HG03432 (cell line): ENCODE data around the gene MIA.
"Not testable (repeated sequence)": the region's sequence is repeated elsewhere in the genome, so short reads cannot be mapped to it uniquely, and the experiment has no call there.

Source experiments
- ATAC-seq: cut with Tn5 transposase; IDR thresholded peaks from one replicate; pipeline ENCODE4 v1.9.1; 2021; ENCODE audit warnings: mild to moderate bottlenecking, moderate library complexity; ENCODE audit not compliant: unreplicated experiment

Gene MIA

DNA sequence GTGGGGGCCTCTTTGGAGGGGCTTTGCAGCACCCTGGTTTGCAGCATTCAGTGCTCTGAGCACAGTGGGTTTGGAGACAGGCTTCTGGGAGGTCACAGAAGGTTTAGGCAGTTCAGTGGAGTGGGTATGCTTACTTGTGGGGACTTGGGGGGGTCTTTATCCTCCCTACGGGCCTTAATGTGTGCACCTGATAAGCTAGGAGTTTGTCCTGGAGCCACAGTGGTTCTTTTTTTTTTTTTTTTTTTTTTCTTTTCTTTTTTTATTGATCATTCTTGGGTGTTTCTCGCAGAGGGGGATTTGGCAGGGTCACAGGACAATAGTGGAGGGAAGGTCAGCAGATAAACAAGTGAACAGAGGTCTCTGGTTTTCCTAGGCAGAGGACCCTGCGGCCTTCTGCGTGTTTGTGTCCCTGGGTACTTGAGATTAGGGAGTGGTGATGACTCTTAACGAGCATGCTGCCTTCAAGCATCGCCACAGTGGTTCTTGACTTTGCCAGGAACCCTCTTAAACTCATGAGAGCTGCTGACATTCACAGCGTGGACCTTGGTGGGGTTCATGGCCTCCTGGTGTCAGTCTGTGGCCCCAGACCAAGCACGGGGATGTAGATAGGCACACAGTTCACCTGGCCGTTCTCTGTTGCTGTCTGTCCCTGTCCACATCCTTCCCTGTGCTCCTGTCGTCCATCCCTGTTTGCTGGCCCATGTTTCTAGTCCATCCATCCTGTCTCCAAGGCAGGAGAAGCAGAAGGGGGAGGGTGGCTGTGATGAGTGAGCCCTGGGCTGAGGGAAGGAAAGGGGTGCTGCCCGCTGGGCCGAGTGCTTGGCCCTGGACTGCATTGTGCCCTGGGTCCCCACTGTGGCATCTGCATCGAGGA lies 26.3 kb downstream of the MIA start:
- no peak for ATAC-seq

DNA sequence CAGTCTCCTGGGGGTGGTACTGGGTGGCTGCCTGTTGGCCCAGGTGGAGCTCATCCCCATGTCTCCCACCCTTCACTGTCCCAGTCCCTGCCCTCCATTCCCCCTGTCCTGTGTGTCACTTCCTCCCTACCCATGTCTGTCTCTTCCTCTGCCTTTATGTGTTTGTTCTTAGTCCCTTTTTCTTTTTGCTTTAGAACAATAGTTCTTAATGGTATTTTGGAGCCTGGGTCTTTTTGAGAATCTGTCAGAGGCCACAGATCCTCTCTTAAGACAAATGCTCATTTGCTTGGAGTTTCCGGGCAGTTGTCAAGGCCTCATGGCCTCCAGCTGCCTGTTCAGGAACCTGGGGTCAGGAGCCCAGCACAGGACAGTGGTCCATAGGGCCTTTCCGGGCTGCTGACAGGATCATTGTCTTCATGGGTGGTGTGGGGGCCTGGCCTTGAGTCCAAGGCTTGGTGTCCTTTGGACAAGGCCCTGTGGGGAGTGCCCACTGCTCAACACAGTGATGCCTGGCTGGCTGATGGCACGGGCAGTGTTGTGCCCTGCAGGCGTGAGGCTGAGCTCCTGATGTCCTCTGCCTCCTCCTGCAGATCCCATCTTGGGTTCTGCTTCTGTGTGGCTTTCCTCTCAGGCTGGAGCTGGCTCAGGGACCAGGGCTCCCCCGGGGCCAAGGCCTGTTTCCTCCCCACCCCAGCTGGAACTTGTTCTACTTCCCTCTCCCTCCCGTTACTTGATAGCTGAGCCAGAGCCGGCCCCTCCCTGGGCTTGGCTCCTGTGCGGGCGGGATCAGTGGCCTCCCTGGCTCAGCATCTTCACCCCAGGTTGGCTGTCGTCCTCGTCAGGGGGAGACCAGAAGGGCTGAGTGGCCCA lies 27.2 kb downstream of the MIA start:
- ATAC-seq = no peak

DNA sequence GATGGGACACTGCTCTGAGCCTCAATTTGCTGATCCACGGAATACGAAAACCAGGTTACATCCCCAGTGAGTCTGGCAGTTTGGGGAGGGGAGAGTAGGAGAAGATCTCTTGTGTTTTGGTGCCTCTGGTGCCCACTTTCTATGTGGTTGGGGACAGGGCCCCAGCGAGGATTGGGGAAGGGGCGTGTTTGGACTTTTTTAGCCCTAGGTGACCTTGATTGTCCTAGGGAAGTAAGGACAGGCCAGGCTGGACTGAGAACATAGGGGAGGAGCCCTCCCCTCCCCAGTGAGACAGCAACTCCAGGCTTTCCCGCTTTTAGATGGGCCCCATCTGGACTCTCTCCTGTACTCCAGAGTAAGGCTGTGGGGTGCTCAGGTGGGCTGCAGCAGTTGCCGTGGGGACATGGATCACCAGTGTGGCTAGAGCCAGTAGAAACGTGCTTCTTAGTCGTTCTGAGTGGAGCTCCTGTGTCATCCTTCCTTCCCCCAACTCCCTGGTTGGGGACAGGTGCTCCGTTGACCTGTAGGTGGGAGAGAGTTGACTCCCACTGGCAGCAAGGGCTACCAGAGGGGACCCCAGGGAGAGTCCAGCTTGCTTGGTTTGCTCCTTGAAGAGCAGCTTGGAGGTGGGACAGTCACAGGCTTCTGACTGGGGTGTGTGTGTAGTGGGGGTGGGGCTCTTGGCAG lies 28.0 kb downstream of the MIA start:
- no peak for ATAC-seq

DNA sequence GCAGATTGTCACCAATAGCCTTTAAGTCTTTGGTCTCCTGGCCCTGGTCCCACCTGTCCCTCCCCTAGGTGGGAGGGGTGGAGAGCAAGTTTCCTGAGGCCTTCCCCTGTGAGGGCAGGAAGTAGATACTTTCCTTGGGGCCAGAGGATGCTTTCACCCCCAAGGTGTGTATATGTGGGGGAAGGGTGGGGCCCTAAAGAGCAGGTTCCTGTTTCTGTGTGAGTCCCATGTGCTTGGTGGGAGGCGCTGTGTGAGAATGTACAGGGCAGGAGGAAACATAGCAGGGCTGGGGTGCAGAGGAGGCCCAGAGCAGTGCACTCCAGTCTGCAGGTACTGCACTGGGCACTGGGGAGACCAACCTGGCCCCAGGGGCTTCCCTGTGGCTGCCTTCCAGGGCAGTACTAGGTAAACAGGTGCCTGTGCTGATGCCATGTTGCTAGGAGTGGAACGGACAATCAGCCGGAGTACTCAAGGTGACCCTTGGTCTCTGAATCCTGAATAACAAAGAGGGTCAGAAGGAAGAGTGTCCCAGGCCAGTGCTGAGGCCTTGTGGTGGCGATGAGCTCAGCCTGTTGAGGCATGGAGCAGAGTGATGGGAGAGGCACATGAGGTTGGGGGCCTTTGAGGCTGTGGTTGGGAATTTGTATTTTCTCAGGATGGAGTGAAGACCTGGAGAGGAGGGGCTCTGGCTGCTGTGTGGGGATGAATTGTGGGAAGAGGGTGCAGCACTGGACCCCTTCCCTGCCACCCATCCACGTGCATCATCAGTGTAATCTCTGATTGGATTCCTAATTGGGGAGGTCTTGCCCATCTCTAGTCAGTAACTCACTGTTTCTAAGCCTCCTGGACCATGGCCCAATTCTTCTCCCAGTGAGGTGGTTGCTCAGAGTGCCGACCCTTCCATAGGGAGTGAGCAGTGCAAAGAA lies 28.8 kb downstream of the MIA start:
- no peak for ATAC-seq

DNA sequence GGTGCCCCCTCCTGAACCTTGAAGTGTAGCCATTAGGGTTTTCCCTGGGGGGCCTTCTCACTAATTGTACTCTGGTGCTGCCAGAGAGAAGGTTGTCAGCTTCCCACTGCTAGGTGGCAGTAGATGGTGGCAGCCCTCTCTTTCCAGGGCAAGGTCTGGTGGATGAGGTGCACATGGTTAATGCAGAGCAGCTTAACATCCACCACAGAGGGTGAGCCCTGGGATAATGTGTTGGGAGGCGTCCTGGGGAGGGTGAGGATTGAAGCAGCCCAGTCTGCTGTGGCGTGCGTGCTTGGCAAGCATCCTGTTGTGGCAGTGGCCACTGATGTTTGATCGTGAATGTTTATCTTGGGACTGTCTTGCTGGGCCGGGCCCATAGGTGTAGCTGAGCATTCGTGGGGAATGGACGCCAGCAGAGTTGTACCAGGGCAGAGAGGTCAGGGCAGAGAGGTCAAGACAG lies 29.5 kb downstream of the MIA start:
- no peak for ATAC-seq

DNA sequence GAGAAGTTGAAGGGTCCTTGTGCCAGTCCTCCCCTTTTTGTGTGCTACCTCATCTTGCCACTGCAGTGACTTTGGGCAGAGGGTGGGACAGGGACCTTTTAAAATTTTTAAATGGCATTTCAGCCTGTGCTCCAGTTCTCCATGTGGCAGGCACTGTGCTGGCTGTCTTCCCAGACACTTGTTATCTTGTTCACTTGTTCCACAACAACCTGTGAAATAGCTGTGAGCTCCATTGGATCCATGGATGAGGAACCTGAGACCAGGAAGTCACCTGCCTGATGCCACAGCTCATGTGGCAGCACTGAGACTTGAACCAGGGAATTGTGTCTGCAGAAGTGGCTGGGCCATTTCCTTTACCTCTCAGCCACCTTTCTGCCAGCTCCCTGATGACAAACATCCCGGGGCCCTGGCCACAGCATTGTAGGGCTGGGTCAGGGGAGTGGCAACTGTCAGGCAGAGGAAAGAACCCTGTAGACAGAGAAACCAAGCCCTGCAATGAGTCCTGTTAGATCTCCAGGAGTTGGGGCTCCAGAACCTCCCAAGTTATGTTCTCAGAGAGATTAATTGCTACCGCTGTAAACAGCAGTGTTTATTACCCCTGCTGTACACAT lies 30.0 kb downstream of the MIA start:
- no peak for ATAC-seq

DNA sequence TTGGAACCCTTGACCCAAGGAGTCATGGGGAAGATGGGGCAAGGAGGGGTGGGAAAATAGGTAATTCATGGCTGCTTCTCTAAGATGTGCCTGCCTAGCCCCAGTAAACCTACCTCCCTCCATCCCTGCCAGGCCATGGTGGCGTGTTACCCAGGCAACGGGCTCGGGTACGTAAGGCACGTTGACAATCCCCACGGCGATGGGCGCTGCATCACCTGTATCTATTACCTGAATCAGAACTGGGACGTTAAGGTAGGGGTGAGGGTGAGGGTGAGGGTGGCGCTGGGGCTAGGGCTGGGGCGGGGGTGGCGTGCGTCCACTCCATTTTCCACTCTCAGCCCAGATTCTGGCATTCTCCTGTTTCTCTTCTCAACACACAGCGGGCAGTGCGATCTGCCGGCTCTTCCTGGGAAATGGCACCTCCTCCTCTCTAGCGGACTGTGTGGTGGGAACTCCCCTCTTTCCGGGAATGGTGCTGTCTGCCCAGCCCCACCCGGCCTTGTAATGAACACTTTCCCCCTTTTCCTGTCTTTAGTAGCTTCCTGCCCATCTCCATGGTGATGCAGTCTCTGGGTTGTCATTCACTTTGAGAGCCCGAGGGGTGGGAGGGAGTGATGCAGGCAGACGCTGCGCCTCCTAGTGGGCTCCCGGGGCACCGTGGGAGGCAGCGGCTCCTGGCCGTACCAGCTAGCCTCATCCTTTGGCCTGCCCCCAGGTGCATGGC lies 31.3 kb downstream of the MIA start:
- no peak for ATAC-seq

DNA sequence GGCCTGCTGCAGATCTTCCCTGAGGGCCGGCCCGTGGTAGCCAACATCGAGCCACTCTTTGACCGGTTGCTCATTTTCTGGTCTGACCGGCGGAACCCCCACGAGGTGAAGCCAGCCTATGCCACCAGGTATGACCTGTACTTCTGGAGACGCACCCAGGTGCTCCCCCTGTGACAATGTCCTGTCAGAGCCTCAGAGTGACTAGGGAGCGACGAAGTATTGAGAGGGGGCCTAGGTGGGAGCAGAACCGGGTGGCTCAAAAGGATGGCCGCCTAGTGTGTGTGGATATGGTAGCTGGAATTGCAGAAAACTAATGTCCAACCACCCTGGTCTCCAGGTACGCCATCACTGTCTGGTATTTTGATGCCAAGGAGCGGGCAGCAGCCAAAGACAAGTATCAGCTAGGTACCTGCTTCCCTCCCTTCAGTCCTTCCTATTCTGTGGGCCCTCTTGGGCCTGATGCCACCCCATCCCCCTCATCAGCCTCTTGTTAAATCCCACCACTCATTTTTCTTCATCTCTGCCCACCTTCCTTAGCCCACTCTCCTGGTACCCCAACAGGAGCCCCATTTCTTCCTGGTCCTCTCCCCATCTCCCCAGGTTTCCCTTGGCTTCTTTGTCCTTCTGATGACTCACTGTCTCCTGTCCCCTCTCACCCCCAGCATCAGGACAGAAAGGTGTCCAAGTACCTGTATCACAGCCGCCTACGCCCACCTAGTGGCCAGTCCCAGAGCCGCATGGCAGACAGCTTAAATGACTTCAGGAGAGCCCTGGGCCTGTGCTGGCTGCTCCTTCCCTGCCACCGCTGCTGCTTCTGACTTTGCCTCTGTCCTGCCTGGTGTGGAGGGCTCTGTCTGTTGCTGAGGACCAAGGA lies 32.1 kb downstream of the MIA start:
- ATAC-seq = no peak

DNA sequence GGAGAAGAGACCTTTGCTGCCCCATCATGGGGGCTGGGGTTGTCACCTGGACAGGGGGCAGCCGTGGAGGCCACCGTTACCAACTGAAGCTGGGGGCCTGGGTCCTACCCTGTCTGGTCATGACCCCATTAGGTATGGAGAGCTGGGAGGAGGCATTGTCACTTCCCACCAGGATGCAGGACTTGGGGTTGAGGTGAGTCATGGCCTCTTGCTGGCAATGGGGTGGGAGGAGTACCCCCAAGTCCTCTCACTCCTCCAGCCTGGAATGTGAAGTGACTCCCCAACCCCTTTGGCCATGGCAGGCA lies 32.7 kb downstream of the MIA start:
- no peak for ATAC-seq

DNA sequence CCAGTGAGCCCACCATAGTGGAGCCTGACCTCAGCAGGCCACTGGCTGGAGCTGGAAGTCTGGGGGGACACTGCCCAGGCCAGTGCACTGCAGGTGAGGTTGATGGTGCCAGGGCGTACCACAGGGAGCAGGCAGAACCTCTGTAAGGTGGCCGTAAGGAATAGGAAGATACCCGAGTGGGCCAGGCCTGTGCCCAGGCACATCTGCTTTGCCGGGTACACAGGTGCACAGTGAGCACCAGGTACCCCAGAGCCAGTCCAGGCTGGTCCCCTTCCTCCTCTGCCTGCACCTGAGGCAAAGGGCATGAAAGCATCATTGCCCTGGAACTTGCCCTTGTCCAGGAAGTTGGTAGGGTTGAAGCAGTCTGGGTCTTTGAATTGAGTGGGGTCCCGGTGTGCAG lies 33.2 kb downstream of the MIA start:
- ATAC-seq = no peak

DNA sequence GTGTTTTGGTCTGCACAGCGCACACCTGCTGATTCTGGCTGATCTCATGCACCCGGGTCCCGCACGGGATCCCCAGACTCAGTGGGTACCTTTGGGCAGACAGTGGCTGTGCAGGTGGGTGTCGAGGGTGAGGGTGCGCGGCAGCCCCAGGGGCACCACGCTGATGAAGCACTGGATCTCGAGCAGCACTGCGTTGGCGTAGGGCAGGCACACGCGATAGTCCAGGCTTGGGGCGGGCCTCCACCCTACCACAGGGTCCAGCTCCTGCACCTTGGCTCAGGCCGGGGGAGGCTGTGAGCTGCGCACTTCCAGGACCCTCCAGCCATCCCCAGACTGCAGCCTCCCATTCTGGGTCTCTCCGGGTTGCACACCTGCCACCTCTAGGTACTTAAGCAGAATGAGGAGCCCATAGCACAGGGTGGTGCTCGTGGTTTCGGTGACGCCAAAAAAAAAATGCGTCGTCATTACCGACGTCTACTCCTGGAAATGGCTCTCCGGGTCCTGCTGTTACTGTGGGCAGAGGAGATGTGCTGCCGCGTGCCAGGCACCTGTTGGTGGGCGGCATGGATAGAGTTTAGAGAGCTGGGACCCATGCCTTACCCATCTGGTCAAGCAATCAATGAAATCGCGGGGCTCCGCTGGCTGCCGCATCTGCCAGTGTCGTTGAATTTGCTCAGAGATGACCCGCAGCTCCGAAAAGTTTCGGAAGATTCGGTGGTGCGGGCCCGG lies 34.2 kb downstream of the MIA start:
- ATAC-seq = no peak

DNA sequence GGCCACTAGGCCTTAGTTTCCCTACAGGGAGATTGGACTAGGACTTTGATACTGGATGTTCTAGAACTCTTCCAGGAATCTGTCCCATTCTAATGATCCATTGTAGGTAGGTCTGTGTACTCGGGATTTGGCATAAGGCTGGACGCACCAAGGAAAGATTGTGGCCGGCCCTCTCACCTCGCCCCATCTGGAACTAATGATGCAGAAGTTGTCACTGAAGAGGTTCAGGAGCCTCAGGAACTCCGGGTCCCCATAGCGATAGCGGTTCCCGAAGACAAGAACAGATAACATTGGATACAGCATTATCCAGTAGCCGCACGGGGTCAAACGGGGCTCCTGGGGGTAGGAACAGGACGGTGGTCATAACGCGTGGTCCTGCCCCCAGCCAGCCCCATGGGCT lies 34.8 kb downstream of the MIA start:
- ATAC-seq = no peak

DNA sequence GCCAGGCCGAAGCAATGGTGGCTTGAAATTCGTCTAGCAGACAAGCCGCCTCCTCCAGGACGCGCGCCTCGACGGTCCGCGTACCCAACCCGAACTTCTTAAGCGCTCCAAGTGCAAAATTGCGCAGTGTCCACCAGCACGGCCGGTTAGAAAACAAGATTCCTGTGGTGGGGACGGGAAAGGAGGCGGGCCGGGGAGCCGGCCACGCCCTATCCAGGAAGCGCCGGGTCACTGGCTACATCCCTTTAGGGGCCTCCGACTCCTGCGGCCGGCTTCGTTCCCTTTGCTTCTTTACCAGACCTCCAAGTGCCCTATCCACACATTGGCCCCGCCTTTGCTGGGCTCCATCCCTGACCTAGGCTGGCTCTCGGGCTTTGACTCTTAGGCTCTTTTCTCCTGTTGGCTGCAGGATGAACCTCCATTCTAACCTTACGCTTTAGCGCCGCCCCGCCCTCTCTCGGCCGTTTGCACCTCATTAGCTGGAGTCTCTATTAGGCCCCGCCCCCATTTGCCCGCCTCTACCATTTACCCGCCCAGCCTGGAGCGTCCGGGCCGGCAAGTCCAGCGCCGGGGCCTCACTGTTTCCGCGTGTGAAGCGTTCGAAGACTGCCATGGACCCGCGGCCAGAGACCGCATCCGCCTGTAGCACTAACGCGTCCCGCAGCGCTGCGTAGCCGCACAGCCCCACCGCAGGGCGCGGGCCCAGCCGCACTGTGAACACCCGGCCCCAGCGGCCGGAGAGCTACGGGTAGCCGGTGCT lies 35.5 kb downstream of the MIA start:
- peak; percentile 73 for ATAC-seq

DNA sequence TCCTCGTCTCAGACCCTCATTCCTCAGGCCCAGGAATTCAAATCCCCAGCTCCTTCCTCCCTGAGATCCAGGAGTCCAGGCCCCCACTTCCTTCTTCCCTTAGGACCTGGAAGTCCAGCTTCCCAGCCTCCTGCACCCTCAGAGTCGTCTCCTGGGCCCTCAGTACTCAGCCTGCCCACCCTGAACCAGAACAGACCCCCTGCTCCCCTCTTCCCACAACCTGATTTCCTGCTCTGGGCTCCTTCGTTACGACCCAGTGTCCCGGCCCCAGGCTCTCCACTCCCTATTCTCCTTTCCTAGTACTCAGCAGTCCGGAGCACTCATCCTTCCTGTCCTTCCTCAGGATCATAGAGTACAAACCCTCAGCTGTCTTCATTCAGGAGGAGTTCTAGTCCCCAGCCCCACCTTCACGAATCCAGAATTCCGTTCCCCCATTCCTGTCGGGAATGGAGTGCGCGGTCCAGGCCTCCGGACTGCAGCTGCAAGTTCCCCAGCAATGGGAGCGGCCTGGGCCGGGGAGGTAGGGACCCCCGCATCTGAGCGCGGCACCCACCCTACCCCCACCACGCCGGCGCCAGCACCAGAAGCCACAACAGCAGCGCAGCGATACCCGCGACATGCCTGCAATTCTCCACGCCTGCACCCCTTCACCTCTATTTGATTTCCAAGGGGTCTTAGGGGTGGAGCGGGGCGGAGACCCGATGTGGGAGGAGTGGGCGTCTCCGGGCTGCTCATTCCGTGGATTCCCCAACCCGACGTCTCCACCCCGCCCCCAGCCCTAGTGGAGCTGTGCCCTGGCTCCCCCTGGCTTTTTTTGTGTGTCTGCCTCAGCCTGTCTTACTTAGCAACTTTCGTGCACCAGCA lies 36.4 kb downstream of the MIA start:
- ATAC-seq = no peak

DNA sequence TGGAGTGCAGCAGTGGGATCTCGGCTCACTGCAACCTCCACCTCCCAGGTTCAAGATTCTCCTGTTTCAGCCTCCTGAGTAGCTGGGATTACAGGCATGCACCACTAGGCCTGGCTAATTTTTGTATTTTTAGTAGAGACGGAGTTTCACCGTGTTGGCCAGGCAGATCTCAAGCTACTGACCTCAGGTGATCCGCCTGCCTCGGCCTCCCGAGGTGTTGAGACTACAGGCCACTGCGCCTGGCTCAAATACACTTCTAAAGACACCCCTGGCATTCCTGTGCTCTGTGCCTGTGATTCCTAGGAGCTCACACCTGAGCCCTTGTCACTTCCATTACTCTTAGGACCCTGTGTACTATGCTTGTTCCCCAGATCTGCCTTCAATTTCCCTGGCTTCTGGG lies 37.2 kb downstream of the MIA start:
- not testable (repeated sequence) for ATAC-seq

DNA sequence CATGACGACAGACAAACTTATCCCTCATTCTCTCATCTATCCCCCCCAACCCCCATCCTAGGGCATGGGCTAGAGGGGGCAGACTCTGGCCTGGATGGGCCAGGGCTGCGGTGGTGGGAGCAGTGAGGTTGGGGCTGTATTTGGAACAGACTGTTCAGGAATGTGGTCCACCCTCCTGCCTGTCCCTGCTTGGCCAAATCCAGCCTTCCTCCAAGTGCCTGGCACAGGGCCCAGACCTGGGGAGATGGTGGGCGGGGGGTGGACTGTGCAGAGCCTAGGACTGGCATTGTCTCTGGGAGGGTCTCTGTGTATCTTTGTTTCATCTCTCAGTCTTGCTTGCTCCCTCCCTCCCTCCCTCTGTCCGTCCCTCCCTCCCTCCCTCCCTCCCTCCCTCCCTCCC lies 37.9 kb downstream of the MIA start:
- no peak for ATAC-seq
